Measurements from ENCODE around the gene ACTMAP. TPM values are rescaled to one million over a fixed set of nuclear protein-coding genes. Genes with fewer than 3 reads are reported as not detected.

Gene ACTMAP
- total RNA-seq, 1 donor from 2014 or later: 20.7 TPM

DNA sequence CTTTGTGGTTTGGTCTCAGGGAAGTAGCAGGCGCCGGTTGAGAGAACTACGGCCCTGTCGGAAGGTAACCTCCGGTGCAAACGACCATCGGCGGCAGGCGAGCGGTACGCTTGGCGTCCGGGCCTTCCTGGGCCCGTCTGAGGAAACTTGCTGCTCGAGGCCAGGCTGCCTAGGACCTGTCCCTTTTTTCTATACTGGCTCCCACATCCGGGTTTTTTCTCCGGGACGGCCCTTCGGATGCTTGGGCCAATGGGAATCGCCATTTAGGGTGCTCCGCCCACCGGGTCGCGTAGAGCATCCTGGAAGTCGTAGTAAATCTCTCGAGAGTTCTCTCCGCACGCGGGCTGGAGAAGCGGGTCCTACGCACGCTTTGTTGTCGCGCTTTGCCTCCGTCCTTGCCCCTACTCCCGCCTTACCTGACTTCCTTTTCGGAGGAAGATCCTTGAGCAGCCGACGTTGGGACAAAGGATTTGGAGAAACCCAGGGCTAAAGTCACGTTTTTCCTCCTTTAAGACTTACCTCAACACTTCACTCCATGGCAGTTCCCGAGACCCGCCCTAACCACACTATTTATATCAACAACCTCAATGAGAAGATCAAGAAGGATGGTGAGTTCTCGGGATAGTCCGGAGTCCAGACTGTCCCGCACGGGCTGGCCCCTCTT lies 729 bp upstream of the ACTMAP start, which contains the start of gene SNRPA:
Gene SNRPA, plus strand, starts transcription at position 330 of the 664 bp plus-strand sequence. Its CDS starts 206 bp downstream, at position 536.
- peak within 1 kb of the TSS; percentile 98 for H3K27ac Mint-ChIP-seq (ENCODE audit: unreplicated experiment)
- H3K4me3 Mint-ChIP-seq (ENCODE audit: unreplicated experiment): peak within 1 kb of the TSS; percentile 100
- peak; percentile 95 for DNase-seq
- peaks cover 8% of the 10 kb centered on the region for H3K9me3 Mint-ChIP-seq (ENCODE audit: unreplicated experiment)
- H3K27me3 Mint-ChIP-seq (ENCODE audit: unreplicated experiment): peaks cover 11% of the 10 kb centered on the region
- peaks cover 17% of the 10 kb centered on the region for H3K4me1 Mint-ChIP-seq (ENCODE audit: low read depth, unreplicated experiment)
- TF ChIP-seq, protein P1, sequence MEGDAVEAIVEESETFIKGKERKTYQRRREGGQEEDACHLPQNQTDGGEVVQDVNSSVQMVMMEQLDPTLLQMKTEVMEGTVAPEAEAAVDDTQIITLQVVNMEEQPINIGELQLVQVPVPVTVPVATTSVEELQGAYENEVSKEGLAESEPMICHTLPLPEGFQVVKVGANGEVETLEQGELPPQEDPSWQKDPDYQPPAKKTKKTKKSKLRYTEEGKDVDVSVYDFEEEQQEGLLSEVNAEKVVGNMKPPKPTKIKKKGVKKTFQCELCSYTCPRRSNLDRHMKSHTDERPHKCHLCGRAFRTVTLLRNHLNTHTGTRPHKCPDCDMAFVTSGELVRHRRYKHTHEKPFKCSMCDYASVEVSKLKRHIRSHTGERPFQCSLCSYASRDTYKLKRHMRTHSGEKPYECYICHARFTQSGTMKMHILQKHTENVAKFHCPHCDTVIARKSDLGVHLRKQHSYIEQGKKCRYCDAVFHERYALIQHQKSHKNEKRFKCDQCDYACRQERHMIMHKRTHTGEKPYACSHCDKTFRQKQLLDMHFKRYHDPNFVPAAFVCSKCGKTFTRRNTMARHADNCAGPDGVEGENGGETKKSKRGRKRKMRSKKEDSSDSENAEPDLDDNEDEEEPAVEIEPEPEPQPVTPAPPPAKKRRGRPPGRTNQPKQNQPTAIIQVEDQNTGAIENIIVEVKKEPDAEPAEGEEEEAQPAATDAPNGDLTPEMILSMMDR (IDR thresholded peaks at IDR 0.05; ENCODE audit: partially characterized antibody, unreplicated experiment): no peak
- no peaks in the 10 kb centered on the region for H3K36me3 Mint-ChIP-seq (ENCODE audit: unreplicated experiment)

DNA sequence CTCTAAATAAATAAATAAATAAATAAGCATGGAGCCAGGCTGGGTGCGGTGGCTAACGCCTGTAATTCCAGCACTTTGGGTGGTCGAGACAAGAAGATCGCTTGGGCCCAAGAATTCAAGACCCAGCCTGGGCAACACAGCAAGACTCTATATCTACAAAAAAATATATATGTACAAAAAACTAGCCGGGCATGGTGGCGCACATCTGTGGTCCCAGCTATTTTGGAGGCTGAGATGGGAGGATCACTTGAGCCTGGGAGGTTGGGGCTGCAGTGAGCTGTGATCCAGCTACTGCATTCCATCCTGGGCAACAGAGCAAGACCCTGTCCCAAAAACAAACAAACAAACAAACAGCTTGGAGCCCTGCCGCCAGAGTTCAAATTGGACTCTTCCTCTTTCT lies 2.7 kb downstream of the ACTMAP start:
- Mint-ChIP-seq H3K36me3 (ENCODE audit: unreplicated experiment) (no peaks in the 10 kb centered on the region), H3K4me3 (ENCODE audit: unreplicated experiment) (no peak overlapping the region), H3K9me3 (ENCODE audit: unreplicated experiment) (peaks cover 7% of the 10 kb centered on the region), H3K4me1 (ENCODE audit: low read depth, unreplicated experiment) (peaks cover 9% of the 10 kb centered on the region), H3K27me3 (ENCODE audit: unreplicated experiment) (peaks cover 14% of the 10 kb centered on the region), H3K27ac (ENCODE audit: unreplicated experiment) (no peak overlapping the region)
- TF ChIP-seq, protein P1 (IDR thresholded peaks at IDR 0.05; ENCODE audit: partially characterized antibody, unreplicated experiment): no peak
- no peak for DNase-seq

DNA sequence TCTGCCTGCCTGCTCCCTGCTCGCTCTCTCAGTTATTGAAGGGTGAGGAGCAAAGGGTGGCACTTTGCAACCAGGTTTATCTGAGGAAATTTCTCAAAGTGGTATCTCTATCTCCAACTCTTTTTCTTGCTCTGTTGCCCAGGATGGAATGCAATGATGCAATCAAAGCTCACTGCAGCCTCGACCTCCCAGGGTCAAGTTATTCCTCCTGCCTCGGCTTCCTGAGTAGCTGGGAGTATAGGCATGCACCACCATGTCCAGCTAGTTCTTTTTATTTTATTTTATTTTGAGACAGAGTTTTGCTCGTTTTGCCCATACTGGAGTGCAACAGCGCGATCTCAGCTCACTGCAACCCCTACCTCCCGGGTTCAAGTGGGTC lies 4.9 kb downstream of the ACTMAP start:
- peaks cover 18% of the 10 kb centered on the region for H3K27me3 Mint-ChIP-seq (ENCODE audit: unreplicated experiment)
- H3K27ac Mint-ChIP-seq (ENCODE audit: unreplicated experiment): no peak overlapping the region
- no peak overlapping the region for H3K4me3 Mint-ChIP-seq (ENCODE audit: unreplicated experiment)
- TF ChIP-seq, protein P1 (IDR thresholded peaks at IDR 0.05; ENCODE audit: partially characterized antibody, unreplicated experiment): no peak
- no peaks in the 10 kb centered on the region for H3K36me3 Mint-ChIP-seq (ENCODE audit: unreplicated experiment)
- no peak for DNase-seq
- H3K9me3 Mint-ChIP-seq (ENCODE audit: unreplicated experiment): peaks cover 3% of the 10 kb centered on the region
- peaks cover 21% of the 10 kb centered on the region for H3K4me1 Mint-ChIP-seq (ENCODE audit: low read depth, unreplicated experiment)

DNA sequence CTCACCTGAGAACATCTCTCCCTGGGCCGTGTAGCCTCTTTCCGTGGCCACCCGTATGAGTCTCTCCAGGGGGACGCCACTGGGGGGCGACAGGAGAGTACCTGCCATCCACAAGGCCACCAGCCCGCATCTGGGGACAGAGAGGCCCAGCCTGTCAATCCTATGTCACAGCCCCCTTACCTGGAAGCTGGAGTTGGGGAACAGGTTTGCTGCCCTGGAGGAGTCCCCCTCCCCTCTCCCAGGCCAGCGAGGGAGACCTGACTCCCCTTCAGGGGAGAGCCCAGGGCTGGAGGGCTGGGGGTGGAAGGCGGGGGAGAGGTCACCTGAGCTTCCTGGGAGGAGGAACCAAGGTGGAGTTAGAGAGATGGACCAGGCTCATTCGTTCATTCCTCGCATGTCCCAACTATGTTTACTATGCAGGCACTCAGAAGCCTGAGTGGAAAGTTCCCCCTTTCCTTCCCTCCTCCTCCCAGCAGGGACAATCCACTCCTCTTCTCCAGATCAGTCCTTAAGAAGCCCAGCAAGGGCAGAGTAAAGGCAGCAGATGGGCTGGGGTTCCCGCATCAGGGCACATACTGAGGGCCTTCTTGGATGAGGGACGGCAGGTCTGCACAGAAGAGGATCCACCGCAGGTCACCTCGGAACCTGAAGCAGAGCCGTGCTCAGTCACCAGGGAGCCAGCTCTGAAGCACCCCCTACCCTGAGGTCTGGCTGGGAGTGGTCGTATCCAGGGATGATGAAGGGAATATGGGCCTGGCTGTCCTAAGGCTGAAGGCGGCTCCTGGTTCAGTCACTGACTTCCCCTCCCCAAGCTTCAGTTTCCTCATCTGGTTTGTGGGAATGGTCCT lies 5.5 kb downstream of the ACTMAP start:
- Mint-ChIP-seq H3K36me3 (ENCODE audit: unreplicated experiment) (no peaks in the 10 kb centered on the region), H3K27ac (ENCODE audit: unreplicated experiment) (peak overlapping the region; percentile 5), H3K4me1 (ENCODE audit: low read depth, unreplicated experiment) (peaks cover 19% of the 10 kb centered on the region), H3K4me3 (ENCODE audit: unreplicated experiment) (no peak overlapping the region), H3K9me3 (ENCODE audit: unreplicated experiment) (peaks cover 6% of the 10 kb centered on the region), H3K27me3 (ENCODE audit: unreplicated experiment) (peaks cover 16% of the 10 kb centered on the region)
- DNase-seq: no peak
- TF ChIP-seq, protein P1 (IDR thresholded peaks at IDR 0.05; ENCODE audit: partially characterized antibody, unreplicated experiment): no peak

DNA sequence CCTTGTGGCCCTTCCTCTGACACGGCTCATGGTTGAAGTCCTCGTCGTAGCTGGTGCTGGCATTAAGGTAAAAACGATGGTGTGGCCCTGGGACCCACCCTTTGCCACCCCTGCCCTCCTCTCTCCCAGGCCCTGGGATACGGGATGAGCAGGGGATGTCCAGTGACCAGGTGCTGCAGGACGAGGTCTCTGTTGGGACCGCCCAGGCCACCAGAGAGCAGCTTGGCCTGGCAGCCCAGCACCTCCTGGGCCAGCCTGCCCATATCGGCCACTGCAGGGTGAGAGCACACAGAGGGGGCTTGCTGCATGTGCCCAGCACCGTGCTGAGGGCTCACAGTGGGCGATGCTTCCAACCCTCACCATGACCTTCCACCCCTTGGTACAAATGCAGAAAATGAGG lies 6.4 kb downstream of the ACTMAP start:
- no peak overlapping the region for H3K27ac Mint-ChIP-seq (ENCODE audit: unreplicated experiment)
- no peak for DNase-seq
- H3K4me1 Mint-ChIP-seq (ENCODE audit: low read depth, unreplicated experiment): peaks cover 24% of the 10 kb centered on the region
- H3K27me3 Mint-ChIP-seq (ENCODE audit: unreplicated experiment): peaks cover 16% of the 10 kb centered on the region
- peaks cover 11% of the 10 kb centered on the region for H3K9me3 Mint-ChIP-seq (ENCODE audit: unreplicated experiment)
- no peak overlapping the region for H3K4me3 Mint-ChIP-seq (ENCODE audit: unreplicated experiment)
- TF ChIP-seq, protein P1 (IDR thresholded peaks at IDR 0.05; ENCODE audit: partially characterized antibody, unreplicated experiment): no peak
- no peaks in the 10 kb centered on the region for H3K36me3 Mint-ChIP-seq (ENCODE audit: unreplicated experiment)

All from glutamatergic neuron (in vitro differentiated cells).